ENCODE results near the gene CHML. TPM values are rescaled to one million over a fixed set of nuclear protein-coding genes. Genes with fewer than 3 reads are reported as not detected.

CHML gene
- total and polyA plus RNA-seq, 2 experiments from 2014 or later: 19.9 to 66.8 TPM

- H3K27ac ChIP-seq (ENCODE audit: low read depth): no peak overlapping the region
- DNase-seq (ENCODE audit: low spot score) (peak; percentile 40), ATAC-seq (peak; percentile 45; the same call in 2 of the 3 replicates)
- H3K9me2 ChIP-seq (ENCODE audit: insufficient read depth): no peaks in the 10 kb centered on the region
- Mint-ChIP-seq H3K27me3 (ENCODE audit: insufficient read depth, low read depth, poor library complexity) (no peaks in the 10 kb centered on the region), H3K36me3 (ENCODE audit: low read depth) (peaks cover 29% of the 10 kb centered on the region; the same call in 2 of the 3 replicates), H3K4me3 (no peak overlapping the region), H3K9me3 (no peaks in the 10 kb centered on the region), H3K4me1 (peaks cover 40% of the 10 kb centered on the region), H3K27ac (peak overlapping the region; percentile 12)
- peaks cover 31% of the 10 kb centered on the region for H3K4me1 ChIP-seq (ENCODE audit: insufficient read depth)
- no peak for TF ChIP-seq ZNF331 (CRISPR knock-in tag; IDR thresholded peaks at IDR 0.05; ENCODE audit: low read depth)
- TF ChIP-seq ZNF114 (CRISPR knock-in tag; IDR thresholded peaks at IDR 0.05): no peak
- H3K36me3 ChIP-seq (ENCODE audit: insufficient read depth): peaks cover 5% of the 10 kb centered on the region; the same call in 1 of the 2 replicates
- H2AFZ ChIP-seq: no peak overlapping the region
- no peaks in the 10 kb centered on the region for H3K27me3 ChIP-seq (ENCODE audit: insufficient read depth)
- H3K79me2 ChIP-seq (replicated peaks; ENCODE audit: insufficient read depth): peaks cover 72% of the 10 kb centered on the region
- peaks cover 9% of the 10 kb centered on the region; the same call in 1 of the 2 replicates for H4K20me1 ChIP-seq (replicated peaks; ENCODE audit: insufficient read depth)
- H3K4me2 ChIP-seq: peak overlapping the region; percentile 28; the same call in 1 of the 2 replicates
- H3F3A ChIP-seq (replicated peaks; ENCODE audit: low read depth): no peaks in the 10 kb centered on the region
- H3K4me3 ChIP-seq: no peak overlapping the region
Measured at GRCh38 chr1:241631674-241632073, 8.5 kb downstream of the CHML start.

- H3K4me3 Mint-ChIP-seq: no peak overlapping the region
- Histone ChIP-seq H3K27me3 (ENCODE audit: insufficient read depth) (no peaks in the 10 kb centered on the region), H3K79me2 (replicated peaks; ENCODE audit: insufficient read depth) (peaks cover 64% of the 10 kb centered on the region), H3K36me3 (ENCODE audit: insufficient read depth) (peaks cover 5% of the 10 kb centered on the region; the same call in 1 of the 2 replicates), H3K4me1 (ENCODE audit: insufficient read depth) (peaks cover 31% of the 10 kb centered on the region), H3F3A (replicated peaks; ENCODE audit: low read depth) (no peaks in the 10 kb centered on the region), H4K20me1 (replicated peaks; ENCODE audit: insufficient read depth) (peaks cover 9% of the 10 kb centered on the region; the same call in 1 of the 2 replicates), H3K9me2 (ENCODE audit: insufficient read depth) (no peaks in the 10 kb centered on the region), H3K4me3 (no peak overlapping the region), H3K4me2 (no peak overlapping the region), H3K27ac (ENCODE audit: low read depth) (no peak overlapping the region), H2AFZ (no peak overlapping the region)
- H3K36me3 Mint-ChIP-seq (ENCODE audit: low read depth): peaks cover 29% of the 10 kb centered on the region; the same call in 2 of the 3 replicates
- no peak for ATAC-seq
- no peak overlapping the region for H3K27ac Mint-ChIP-seq
- TF ChIP-seq POLR2AphosphoS5 (IDR thresholded peaks at IDR 0.05; ENCODE audit: low read depth) (no peak), REST (IDR thresholded peaks at IDR 0.05; ENCODE audit: unreplicated experiment) (no peak), EZH2phosphoT487 (IDR thresholded peaks at IDR 0.05; ENCODE audit: unreplicated experiment) (no peak), STAT1 (IDR thresholded peaks at IDR 0.05; ENCODE audit: unreplicated experiment) (no peak), NANOG (IDR thresholded peaks at IDR 0.05; ENCODE audit: borderline replicate concordance) (no peak), EZH2 (IDR thresholded peaks at IDR 0.05; ENCODE audit: low read depth, unreplicated experiment) (no peak)
- TF ChIP-seq, protein P1, sequence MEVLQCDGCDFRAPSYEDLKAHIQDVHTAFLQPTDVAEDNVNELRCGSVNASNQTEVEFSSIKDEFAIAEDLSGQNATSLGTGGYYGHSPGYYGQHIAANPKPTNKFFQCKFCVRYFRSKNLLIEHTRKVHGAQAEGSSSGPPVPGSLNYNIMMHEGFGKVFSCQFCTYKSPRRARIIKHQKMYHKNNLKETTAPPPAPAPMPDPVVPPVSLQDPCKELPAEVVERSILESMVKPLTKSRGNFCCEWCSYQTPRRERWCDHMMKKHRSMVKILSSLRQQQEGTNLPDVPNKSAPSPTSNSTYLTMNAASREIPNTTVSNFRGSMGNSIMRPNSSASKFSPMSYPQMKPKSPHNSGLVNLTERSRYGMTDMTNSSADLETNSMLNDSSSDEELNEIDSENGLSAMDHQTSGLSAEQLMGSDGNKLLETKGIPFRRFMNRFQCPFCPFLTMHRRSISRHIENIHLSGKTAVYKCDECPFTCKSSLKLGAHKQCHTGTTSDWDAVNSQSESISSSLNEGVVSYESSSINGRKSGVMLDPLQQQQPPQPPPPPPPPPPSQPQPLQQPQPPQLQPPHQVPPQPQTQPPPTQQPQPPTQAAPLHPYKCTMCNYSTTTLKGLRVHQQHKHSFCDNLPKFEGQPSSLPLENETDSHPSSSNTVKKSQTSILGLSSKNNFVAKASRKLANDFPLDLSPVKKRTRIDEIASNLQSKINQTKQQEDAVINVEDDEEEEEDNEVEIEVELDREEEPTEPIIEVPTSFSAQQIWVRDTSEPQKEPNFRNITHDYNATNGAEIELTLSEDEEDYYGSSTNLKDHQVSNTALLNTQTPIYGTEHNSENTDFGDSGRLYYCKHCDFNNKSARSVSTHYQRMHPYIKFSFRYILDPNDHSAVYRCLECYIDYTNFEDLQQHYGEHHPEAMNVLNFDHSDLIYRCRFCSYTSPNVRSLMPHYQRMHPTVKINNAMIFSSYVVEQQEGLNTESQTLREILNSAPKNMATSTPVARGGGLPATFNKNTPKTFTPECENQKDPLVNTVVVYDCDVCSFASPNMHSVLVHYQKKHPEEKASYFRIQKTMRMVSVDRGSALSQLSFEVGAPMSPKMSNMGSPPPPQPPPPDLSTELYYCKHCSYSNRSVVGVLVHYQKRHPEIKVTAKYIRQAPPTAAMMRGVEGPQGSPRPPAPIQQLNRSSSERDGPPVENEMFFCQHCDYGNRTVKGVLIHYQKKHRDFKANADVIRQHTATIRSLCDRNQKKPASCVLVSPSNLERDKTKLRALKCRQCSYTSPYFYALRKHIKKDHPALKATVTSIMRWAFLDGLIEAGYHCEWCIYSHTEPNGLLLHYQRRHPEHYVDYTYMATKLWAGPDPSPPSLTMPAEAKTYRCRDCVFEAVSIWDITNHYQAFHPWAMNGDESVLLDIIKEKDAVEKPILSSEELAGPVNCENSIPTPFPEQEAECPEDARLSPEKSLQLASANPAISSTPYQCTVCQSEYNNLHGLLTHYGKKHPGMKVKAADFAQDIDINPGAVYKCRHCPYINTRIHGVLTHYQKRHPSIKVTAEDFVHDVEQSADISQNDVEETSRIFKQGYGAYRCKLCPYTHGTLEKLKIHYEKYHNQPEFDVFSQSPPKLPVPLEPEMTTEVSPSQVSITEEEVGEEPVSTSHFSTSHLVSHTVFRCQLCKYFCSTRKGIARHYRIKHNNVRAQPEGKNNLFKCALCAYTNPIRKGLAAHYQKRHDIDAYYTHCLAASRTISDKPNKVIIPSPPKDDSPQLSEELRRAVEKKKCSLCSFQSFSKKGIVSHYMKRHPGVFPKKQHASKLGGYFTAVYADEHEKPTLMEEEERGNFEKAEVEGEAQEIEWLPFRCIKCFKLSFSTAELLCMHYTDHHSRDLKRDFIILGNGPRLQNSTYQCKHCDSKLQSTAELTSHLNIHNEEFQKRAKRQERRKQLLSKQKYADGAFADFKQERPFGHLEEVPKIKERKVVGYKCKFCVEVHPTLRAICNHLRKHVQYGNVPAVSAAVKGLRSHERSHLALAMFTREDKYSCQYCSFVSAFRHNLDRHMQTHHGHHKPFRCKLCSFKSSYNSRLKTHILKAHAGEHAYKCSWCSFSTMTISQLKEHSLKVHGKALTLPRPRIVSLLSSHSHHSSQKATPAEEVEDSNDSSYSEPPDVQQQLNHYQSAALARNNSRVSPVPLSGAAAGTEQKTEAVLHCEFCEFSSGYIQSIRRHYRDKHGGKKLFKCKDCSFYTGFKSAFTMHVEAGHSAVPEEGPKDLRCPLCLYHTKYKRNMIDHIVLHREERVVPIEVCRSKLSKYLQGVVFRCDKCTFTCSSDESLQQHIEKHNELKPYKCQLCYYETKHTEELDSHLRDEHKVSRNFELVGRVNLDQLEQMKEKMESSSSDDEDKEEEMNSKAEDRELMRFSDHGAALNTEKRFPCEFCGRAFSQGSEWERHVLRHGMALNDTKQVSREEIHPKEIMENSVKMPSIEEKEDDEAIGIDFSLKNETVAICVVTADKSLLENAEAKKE (CRISPR knock-in tag; IDR thresholded peaks at IDR 0.05): no peak
- TF ChIP-seq, protein P2, sequence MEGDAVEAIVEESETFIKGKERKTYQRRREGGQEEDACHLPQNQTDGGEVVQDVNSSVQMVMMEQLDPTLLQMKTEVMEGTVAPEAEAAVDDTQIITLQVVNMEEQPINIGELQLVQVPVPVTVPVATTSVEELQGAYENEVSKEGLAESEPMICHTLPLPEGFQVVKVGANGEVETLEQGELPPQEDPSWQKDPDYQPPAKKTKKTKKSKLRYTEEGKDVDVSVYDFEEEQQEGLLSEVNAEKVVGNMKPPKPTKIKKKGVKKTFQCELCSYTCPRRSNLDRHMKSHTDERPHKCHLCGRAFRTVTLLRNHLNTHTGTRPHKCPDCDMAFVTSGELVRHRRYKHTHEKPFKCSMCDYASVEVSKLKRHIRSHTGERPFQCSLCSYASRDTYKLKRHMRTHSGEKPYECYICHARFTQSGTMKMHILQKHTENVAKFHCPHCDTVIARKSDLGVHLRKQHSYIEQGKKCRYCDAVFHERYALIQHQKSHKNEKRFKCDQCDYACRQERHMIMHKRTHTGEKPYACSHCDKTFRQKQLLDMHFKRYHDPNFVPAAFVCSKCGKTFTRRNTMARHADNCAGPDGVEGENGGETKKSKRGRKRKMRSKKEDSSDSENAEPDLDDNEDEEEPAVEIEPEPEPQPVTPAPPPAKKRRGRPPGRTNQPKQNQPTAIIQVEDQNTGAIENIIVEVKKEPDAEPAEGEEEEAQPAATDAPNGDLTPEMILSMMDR (conservative IDR thresholded peaks at IDR 0.05; ENCODE audit: low read depth in 2 of 2): no peak
- no peak for DNase-seq (ENCODE audit: low spot score)
- peaks cover 38% of the 10 kb centered on the region for H3K4me1 Mint-ChIP-seq
- no peaks in the 10 kb centered on the region for H3K9me3 Mint-ChIP-seq
- H3K27me3 Mint-ChIP-seq (ENCODE audit: insufficient read depth, low read depth, poor library complexity): no peaks in the 10 kb centered on the region
Measured at GRCh38 chr1:241630899-241631298, 9.3 kb downstream of the CHML start.

Data from GM23338 (cell line).